ENCODE results near the gene SRSF2.
"Not testable (repeated sequence)": the region's sequence is repeated elsewhere in the genome, so short reads cannot be mapped to it uniquely, and the experiment has no call there.

SRSF2 gene

DNA sequence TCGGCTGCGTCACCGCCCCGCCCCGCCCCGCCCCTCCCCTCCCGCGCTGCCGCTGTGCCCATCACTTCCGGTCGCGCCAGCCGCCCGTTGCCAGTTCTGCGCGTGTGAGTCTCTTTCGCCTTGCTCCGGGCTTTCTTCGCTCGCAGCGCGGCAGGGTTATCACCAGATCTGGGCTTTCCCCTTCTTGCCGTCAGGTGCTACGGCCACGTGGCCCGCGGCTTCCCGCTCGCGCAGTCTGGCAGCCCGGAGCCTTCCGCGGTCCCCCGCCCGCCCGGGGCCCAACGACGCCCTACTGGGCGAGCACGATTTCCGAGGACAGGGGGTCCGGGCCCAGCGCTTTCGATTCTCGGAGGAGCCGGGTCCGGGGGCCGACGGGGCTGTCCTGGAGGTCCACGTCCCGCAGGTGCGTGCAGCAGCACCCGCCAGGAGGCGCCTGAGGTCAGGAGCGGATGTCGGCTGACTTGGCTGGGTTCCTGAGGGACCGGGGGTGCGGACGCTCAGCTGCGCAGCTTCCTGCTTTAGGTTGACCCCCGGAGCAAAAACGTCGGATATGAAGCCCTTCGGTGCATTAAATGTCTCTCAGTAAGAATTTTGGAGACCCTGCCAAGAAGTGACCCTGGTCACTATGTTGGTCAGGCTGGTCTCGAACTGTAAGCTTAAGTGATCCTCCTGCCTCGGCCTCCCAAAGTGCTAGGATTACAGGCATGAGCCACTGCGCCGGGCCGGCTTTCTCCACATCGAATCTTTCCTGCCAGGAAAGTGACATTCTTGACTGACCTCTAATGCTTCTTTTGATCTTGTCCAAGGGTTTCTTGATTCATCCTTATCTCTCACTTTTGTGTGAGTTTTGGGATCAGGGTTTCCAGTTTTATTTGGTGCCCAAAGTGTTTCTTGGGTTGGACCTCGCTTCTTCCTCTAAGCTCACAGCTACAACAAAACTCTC is 10.1 kb downstream of the SRSF2 start, which contains the start of gene METTL23:
METTL23 (plus strand) TSS at position 64 of the 943 bp plus-strand sequence. CDS start 2,872 bp downstream, outside the sequence.
- peaks cover 15 to 22% of the 10 kb centered on the region in 2 donors for H3K36me3 ChIP-seq (ENCODE audit: control insufficient read depth in 1 of 2, insufficient read depth in 2 of 2, low read length in 2 of 2)
- peak within 1 kb of the TSS; percentile 76 to 83 for H3K4me3 ChIP-seq (ENCODE audit: low read depth in 1 of 2, low read length in 2 of 2)
- H3K27ac ChIP-seq (ENCODE audit: low read length), result peak within 1 kb of the TSS; percentile 88
- peaks cover 0 to 55% of the 10 kb centered on the region in 2 donors for H3K4me1 ChIP-seq (ENCODE audit: control insufficient read depth in 1 of 2, insufficient read depth in 2 of 2, low read length in 2 of 2)
- no peaks in the 10 kb centered on the region for H3K9me3 ChIP-seq (ENCODE audit: control insufficient read depth in 1 of 2, low read length in 2 of 2)
- H3K27me3 ChIP-seq (ENCODE audit: low read depth, low read length), result no peaks in the 10 kb centered on the region

DNA sequence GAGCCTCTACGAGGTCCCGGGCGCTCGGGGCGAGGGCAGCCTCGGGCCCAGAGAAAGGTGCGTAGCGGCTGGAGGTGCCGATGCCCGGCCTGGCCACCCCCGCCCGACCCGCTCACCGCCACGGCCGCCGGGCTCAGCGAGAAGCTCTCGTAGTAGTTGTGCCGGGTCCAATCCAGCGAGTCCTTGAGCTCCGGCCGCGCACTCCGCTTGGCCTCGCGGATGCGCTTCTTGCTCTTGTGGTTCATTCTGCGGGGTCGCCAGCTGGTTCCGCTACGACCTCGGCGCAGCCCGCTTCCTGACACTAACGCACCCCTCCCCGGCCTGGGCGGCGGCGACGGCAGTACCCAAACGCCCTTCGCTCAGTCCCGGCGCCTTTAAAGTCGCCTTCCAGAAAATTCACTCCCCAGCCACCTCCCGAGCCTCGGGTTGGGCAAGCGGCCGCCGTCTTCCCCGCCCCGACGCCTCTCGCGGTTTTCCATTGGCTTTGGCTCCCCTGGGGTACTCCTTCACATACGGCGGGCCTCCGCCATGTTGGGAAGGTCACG is 10.8 kb downstream of the SRSF2 start, which contains the start of gene JMJD6:
JMJD6 (minus strand) TSS at position 376 of the 545 bp plus-strand sequence; CDS start at position 245, 131 bp downstream.
- H3K27ac ChIP-seq (ENCODE audit: low read length), result peak within 1 kb of the TSS; percentile 88
- H3K4me3 ChIP-seq (ENCODE audit: low read depth in 1 of 2, low read length in 2 of 2), result peak within 1 kb of the TSS; percentile 76 to 83
- peaks cover 0 to 48% of the 10 kb centered on the region in 2 donors for H3K4me1 ChIP-seq (ENCODE audit: control insufficient read depth in 1 of 2, insufficient read depth in 2 of 2, low read length in 2 of 2)
- peaks cover 18 to 29% of the 10 kb centered on the region in 2 donors for H3K36me3 ChIP-seq (ENCODE audit: control insufficient read depth in 1 of 2, insufficient read depth in 2 of 2, low read length in 2 of 2)
- H3K9me3 ChIP-seq (ENCODE audit: control insufficient read depth in 1 of 2, low read length in 2 of 2), result no peaks in the 10 kb centered on the region
- H3K27me3 ChIP-seq (ENCODE audit: low read depth, low read length), result no peaks in the 10 kb centered on the region

DNA sequence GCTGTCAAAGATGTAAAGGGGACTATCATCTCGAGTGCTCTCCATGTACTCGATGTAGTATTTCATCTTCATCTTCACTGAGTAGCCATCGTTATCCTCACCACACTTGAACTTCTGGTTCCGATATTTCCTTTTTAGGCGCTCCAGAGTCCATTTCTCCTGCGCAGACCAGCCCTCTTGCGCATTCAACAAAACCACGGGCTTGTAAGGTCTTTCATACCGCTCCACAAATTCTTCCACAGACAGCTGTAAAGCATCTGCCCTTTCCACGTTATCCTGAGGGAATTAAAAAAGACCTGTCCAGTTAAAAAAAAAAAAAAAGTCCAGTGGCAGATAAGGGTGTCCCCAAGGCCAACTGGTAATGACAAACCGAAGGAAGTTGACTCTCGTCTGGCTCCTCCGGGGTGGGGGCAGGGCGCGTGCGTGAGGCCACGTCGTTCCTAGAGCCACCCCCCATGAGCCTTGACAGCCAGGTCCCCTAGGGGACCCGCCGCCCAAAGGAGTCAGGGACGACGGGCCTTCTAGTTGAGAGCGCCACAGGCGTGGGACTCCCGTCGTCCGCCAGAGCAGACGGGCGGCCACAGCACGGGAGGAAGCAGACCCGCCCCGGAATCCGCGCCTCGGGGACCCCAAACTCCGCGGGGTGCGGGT is 11.4 kb downstream of the SRSF2 start:
- H3K36me3 ChIP-seq (ENCODE audit: control insufficient read depth in 1 of 2, insufficient read depth in 2 of 2, low read length in 2 of 2), result peaks cover 21 to 35% of the 10 kb centered on the region in 2 donors

DNA sequence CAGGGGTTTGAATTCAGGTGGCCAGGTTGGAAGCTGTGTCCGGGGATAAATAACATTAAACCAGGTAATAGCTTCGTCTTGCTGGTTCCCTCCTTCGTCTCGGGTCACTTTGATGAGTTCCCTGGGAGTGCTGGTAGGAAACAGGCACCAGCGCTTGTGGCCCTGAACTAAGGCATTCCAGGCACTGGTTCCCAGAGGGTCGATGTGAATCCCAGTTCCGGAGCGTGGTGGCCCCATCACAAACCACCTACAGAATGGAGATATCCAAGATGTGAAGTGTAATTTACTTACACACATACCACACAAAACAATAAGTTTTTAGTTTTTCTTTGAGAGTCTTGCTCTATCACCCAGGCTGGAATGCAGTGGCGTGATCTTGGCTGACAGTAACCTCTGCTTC is 13.3 kb downstream of the SRSF2 start:
- Histone ChIP-seq H3K27me3 (ENCODE audit: low read depth, low read length) (no peaks in the 10 kb centered on the region), H3K27ac (ENCODE audit: low read length) (no peak overlapping the region), H3K4me1 (ENCODE audit: control insufficient read depth in 1 of 2, insufficient read depth in 2 of 2, low read length in 2 of 2) (peaks cover 0 to 45% of the 10 kb centered on the region in 2 donors), H3K4me3 (ENCODE audit: low read depth in 1 of 2, low read length in 2 of 2) (no peak overlapping the region), H3K36me3 (ENCODE audit: control insufficient read depth in 1 of 2, insufficient read depth in 2 of 2, low read length in 2 of 2) (peaks cover 40 to 54% of the 10 kb centered on the region in 2 donors), H3K9me3 (ENCODE audit: control insufficient read depth in 1 of 2, low read length in 2 of 2) (no peaks in the 10 kb centered on the region)

More for the DNA sequence above, 11.4 kb downstream of the SRSF2 start:
- Histone ChIP-seq H3K4me3 (ENCODE audit: low read depth in 1 of 2, low read length in 2 of 2) (peak overlapping the region; percentile 76 to 78), H3K9me3 (ENCODE audit: control insufficient read depth in 1 of 2, low read length in 2 of 2) (no peaks in the 10 kb centered on the region), H3K27ac (ENCODE audit: low read length) (peak overlapping the region; percentile 88), H3K4me1 (ENCODE audit: control insufficient read depth in 1 of 2, insufficient read depth in 2 of 2, low read length in 2 of 2) (peaks cover 0 to 51% of the 10 kb centered on the region in 2 donors), H3K27me3 (ENCODE audit: low read depth, low read length) (no peaks in the 10 kb centered on the region)

DNA sequence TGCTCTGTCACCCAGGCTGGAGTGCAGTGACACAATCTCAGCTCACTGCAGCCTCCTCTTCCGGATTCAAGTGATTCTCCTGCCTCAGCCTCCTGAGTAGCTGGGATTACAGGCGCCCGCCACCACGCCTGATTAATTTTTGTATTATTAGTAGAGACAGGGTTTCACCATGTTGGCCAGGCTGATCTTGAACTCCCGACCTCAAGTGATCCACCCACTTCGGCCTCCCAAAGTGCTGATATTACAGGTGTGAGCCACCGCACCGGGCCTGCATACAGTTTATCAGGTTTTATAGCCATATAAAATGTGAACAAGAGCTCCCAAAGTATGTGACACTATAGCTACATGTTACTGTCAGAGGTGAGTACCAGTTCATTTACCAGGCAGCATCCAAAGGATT is 14.2 kb downstream of the SRSF2 start:
- not testable (repeated sequence) for H3K4me3 ChIP-seq (ENCODE audit: low read depth in 1 of 2, low read length in 2 of 2); H3K27me3 ChIP-seq (ENCODE audit: low read depth, low read length); H3K9me3 ChIP-seq (ENCODE audit: control insufficient read depth in 1 of 2, low read length in 2 of 2); H3K27ac ChIP-seq (ENCODE audit: low read length)
- peaks cover 0 to 43% of the 10 kb centered on the region in 2 donors for H3K4me1 ChIP-seq (ENCODE audit: control insufficient read depth in 1 of 2, insufficient read depth in 2 of 2, low read length in 2 of 2)
- H3K36me3 ChIP-seq (ENCODE audit: control insufficient read depth in 1 of 2, insufficient read depth in 2 of 2, low read length in 2 of 2), result peaks cover 48 to 62% of the 10 kb centered on the region in 2 donors

DNA sequence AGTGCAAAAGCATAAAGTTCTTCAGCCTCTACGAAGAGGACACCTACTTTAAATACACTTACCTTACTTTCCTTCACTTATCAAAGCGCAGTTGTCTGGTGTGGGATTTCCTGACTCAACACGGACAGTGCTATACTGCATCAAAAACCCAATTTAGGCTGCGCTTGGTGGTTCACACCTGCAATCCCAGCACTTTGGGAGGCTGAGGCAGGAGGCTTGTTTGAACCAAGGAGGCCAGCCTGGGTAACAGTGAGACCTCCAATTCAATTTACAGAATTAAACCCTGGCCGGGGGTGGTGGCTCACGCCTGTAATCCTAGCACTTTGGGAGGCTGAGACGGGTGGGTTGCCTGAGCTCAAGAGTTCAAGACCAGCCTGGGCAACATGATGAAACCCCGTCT is 14.9 kb downstream of the SRSF2 start:
- Histone ChIP-seq H3K36me3 (ENCODE audit: control insufficient read depth in 1 of 2, insufficient read depth in 2 of 2, low read length in 2 of 2) (peaks cover 50 to 69% of the 10 kb centered on the region in 2 donors), H3K27ac (ENCODE audit: low read length) (no peak overlapping the region), H3K4me3 (ENCODE audit: low read depth in 1 of 2, low read length in 2 of 2) (no peak overlapping the region), H3K4me1 (ENCODE audit: control insufficient read depth in 1 of 2, insufficient read depth in 2 of 2, low read length in 2 of 2) (peaks cover 0 to 37% of the 10 kb centered on the region in 2 donors), H3K9me3 (ENCODE audit: control insufficient read depth in 1 of 2, low read length in 2 of 2) (no peaks in the 10 kb centered on the region), H3K27me3 (ENCODE audit: low read depth, low read length) (no peaks in the 10 kb centered on the region)

DNA sequence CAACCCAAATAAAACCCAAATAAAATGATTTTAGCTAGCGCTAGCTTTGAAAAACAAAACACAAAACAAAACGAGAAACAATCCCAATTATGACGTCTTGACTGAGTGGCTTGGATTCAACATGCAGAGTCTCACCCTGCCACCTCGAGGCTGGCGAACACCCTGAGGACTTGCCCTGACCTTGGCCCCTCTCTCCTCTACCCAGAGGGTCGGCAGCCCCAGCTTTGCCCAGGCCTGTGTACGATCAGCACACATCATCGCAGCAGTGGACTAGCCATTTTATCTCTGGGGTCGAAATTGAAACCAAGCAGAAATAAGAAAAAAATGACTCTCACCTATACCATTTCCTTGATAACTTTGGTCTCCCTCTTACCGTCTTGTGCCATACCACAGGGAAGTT is 15.7 kb downstream of the SRSF2 start:
- Histone ChIP-seq H3K4me1 (ENCODE audit: control insufficient read depth in 1 of 2, insufficient read depth in 2 of 2, low read length in 2 of 2) (peaks cover 0 to 41% of the 10 kb centered on the region in 2 donors), H3K36me3 (ENCODE audit: control insufficient read depth in 1 of 2, insufficient read depth in 2 of 2, low read length in 2 of 2) (peaks cover 58 to 78% of the 10 kb centered on the region in 2 donors), H3K4me3 (ENCODE audit: low read depth in 1 of 2, low read length in 2 of 2) (no peak overlapping the region), H3K27me3 (ENCODE audit: low read depth, low read length) (no peaks in the 10 kb centered on the region), H3K9me3 (ENCODE audit: control insufficient read depth in 1 of 2, low read length in 2 of 2) (no peaks in the 10 kb centered on the region), H3K27ac (ENCODE audit: low read length) (no peak overlapping the region)

DNA sequence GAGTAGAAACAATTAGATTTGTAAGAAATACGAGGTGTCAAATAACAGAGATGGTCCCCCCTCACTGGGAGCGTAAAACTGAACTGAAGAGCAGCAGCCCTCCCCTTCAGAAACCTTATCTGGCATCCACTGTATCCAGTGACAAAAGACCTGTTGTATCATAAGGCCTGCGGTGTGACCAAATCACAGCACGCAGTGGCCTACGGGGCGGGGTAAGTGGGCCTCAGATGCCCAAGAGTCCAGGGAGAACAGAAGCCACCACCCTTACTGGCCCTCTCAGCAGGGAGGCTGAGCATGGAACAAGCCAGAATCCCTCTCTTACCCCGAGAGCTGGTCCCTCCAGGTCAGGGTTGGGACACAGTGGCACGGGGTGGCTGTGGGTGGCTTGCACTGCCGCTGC is 16.2 kb downstream of the SRSF2 start:
- Histone ChIP-seq H3K4me1 (ENCODE audit: control insufficient read depth in 1 of 2, insufficient read depth in 2 of 2, low read length in 2 of 2) (peaks cover 0 to 46% of the 10 kb centered on the region in 2 donors), H3K27ac (ENCODE audit: low read length) (no peak overlapping the region), H3K36me3 (ENCODE audit: control insufficient read depth in 1 of 2, insufficient read depth in 2 of 2, low read length in 2 of 2) (peaks cover 59 to 79% of the 10 kb centered on the region in 2 donors), H3K4me3 (ENCODE audit: low read depth in 1 of 2, low read length in 2 of 2) (no peak overlapping the region), H3K9me3 (ENCODE audit: control insufficient read depth in 1 of 2, low read length in 2 of 2) (no peaks in the 10 kb centered on the region), H3K27me3 (ENCODE audit: low read depth, low read length) (no peaks in the 10 kb centered on the region)

DNA sequence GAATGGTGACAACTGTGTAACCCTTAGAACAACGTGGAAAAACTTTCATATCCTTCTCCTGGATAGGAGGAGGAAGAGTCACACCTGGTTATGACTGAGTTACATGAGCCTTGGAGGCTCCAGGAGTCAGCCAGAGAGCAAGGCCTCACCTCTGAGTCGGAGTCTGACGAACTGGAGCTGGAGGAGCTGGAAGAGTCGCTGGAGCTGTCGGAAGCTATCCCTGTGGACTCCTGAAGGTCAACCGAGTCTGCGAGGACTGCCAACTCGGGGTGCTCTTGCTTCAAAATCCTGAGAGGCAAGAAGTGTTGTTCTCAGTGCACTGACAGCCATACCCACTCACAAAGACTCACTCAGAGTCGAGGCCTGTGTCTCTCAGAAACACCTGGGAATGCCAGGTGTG is 16.9 kb downstream of the SRSF2 start:
- H3K36me3 ChIP-seq (ENCODE audit: control insufficient read depth in 1 of 2, insufficient read depth in 2 of 2, low read length in 2 of 2), result peaks cover 59 to 86% of the 10 kb centered on the region in 2 donors
- no peak overlapping the region for H3K27ac ChIP-seq (ENCODE audit: low read length)
- H3K9me3 ChIP-seq (ENCODE audit: control insufficient read depth in 1 of 2, low read length in 2 of 2), result no peaks in the 10 kb centered on the region
- peaks cover 0 to 48% of the 10 kb centered on the region in 2 donors for H3K4me1 ChIP-seq (ENCODE audit: control insufficient read depth in 1 of 2, insufficient read depth in 2 of 2, low read length in 2 of 2)
- H3K4me3 ChIP-seq (ENCODE audit: low read depth in 1 of 2, low read length in 2 of 2), result no peak overlapping the region
- H3K27me3 ChIP-seq (ENCODE audit: low read depth, low read length), result no peaks in the 10 kb centered on the region

DNA sequence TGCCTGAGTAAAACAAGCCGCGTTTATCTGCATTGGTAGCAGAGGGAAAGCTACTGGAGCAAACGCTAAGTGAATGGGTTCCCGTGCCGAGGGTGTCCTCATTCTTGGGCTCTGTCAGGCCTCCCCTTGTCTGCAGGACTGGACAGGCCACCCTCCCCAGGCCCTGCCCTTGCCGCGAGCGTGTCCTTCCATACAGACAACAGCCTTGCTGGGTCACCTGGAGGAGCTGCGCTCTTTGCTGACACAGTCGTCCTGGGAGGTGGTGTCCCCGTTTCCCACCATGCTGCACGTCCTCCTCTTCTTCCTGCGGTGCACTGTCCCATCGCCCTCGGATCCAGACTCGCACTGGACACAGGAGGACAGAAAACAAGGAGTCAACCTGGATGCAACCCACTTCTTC is 18.6 kb downstream of the SRSF2 start:
- no peak overlapping the region for H3K4me3 ChIP-seq (ENCODE audit: low read depth in 1 of 2, low read length in 2 of 2)
- peaks cover 0 to 42% of the 10 kb centered on the region in 2 donors for H3K4me1 ChIP-seq (ENCODE audit: control insufficient read depth in 1 of 2, insufficient read depth in 2 of 2, low read length in 2 of 2)
- no peaks in the 10 kb centered on the region for H3K9me3 ChIP-seq (ENCODE audit: control insufficient read depth in 1 of 2, low read length in 2 of 2)
- peaks cover 63 to 89% of the 10 kb centered on the region in 2 donors for H3K36me3 ChIP-seq (ENCODE audit: control insufficient read depth in 1 of 2, insufficient read depth in 2 of 2, low read length in 2 of 2)
- no peak overlapping the region for H3K27ac ChIP-seq (ENCODE audit: low read length)
- H3K27me3 ChIP-seq (ENCODE audit: low read depth, low read length), result no peaks in the 10 kb centered on the region

DNA sequence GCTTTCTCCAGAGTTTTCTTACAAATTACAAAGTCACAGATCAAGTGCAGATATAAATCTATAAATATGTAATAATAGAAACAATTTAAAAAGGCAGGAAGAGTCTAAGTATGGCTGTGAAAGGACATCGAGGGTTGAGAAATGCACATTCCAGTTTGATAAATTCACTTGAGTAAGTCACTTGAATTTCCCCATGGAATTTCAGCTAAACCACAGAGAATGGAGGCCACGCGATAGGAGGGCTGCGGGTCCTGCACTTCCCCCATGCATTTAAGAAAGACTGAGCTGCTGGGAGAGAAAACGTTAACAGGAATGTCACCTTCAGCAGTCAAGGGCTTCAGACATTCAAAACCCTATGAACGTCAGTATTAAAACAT is 20.3 kb downstream of the SRSF2 start:
- peaks cover 67 to 85% of the 10 kb centered on the region in 2 donors for H3K36me3 ChIP-seq (ENCODE audit: control insufficient read depth in 1 of 2, insufficient read depth in 2 of 2, low read length in 2 of 2)
- H3K4me1 ChIP-seq (ENCODE audit: control insufficient read depth in 1 of 2, insufficient read depth in 2 of 2, low read length in 2 of 2), result peaks cover 0 to 33% of the 10 kb centered on the region in 2 donors
- no peaks in the 10 kb centered on the region for H3K9me3 ChIP-seq (ENCODE audit: control insufficient read depth in 1 of 2, low read length in 2 of 2)
- no peak overlapping the region for H3K4me3 ChIP-seq (ENCODE audit: low read depth in 1 of 2, low read length in 2 of 2)
- no peaks in the 10 kb centered on the region for H3K27me3 ChIP-seq (ENCODE audit: low read depth, low read length)
- H3K27ac ChIP-seq (ENCODE audit: low read length), result peak overlapping the region; percentile 62

All from muscle layer of duodenum (tissue), 2 donors.